CD4-positive, alpha-beta T cell treated with Interferon gamma for 1 hour (primary cell): ENCODE measurements around the gene NR2F1.

ENCODE experiments used
- DNase-seq: peaks from one replicate; pipeline ENCODE4 v3.0.0-alpha.2; 2020

Gene NR2F1

DNA sequence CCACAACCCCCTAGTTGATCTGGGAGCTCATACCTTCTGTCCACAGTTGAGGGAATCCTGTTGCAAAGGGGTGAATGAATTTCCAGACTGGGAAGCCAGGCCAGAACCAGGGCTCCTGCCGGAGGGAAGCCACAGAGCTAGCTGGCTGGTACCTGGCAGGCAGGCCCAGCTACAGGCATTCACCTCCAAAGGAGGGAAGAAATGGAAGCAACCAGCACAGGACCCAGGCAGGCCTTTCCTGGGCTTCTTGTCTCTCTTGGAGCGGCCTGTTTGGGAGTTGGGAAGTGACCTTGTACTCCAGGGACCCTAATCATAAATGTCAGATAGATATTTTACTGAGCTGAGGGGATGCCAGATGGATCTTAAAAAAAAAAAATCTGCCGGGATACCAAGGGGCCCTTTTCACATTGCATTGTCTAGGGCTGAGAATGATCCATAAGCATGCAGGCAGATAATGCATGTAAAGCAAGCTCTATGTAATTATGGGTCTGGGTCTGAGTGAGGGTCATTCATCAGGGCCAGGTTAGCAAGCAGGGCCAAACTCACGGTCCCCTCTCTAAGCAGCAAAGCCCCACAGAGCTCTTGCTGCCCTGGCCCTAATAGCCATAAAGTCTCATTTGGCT lies 8.4 kb downstream of the NR2F1 start:
- DNase-seq, result no peak

DNA sequence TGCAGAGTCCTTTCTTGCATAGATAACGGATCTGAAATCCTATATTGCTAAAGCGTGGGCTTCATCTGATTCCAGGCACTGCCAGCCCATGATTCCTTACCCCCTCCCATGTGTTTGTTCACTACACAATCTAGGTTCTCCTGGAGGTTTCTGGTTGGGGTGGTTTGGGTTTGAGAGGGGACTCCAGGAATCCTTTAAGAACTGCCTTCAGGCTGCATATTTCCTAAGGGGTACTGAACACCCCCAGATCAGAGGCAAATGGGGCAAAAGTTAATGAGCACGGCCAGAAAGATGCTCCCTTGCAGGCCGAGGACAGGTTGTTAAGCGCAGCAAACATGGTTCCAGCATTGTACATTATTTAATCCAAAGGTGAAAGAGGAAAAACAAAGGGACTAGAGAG lies 9.9 kb downstream of the NR2F1 start:
- DNase-seq, result no peak

DNA sequence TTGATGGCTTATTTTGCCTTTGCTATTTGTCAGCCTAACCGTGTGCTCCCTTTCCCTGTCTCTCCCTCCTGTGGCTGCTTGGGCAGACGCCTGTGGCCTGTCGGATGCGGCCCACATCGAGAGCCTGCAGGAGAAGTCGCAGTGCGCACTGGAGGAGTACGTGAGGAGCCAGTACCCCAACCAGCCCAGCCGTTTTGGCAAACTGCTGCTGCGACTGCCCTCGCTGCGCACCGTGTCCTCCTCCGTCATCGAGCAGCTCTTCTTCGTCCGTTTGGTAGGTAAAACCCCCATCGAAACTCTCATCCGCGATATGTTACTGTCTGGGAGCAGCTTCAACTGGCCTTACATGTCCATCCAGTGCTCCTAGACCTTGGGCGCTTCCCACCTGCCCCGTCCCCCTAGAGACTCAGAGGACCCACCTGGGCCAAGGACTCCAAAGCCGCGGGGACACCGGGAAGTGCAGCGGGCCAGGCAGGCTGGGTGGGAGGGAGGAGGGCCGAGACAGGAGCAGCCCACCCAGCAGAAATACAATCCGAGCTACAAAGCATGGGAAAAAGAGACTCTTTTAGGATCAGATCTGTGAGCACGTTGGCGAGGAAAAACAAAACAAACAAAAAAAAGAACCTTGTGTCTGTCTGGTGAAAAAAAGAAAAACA lies 10.6 kb downstream of the NR2F1 start:
- DNase-seq, result no peak

DNA sequence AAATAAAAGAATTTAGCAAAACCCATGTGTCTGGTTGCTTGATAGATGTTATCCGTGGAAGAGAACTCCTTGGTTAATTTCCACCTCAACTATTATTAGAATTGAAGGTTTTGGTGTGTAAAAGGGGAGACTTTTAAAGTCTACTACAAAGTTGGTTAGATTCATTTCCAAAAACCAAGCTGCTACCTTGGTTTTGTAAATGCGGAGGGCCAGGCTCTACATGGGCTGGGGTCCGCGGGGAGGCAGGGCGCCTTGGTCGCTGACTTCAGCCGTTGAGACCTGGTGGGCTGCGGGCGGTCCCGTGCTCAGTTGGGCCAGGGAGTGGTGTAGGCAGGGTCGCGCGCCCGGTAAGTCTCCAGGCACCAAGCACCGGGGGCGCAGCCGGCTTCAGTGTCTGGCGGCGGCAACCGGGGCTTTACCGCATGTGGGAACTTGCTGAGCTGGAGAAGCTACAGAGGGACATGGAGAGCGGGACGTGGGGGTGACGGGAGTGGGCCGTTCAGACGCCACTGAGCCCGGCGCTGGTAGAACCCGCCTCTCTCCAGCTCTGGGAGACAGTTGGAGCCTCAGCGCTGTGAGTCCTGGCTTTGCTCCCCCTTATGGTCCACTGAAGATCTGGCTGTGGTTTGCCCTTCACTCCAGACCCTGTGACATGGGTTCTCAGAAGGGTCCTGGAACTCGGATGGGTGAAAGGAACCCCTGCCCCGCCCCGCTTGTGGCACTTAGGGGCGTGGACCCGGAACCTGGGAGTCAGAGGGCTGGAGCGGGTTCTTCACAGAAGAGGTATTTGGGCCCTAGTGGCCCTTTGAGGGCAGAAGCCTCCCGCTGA lies 11.8 kb downstream of the NR2F1 start:
- DNase-seq, result no peak

DNA sequence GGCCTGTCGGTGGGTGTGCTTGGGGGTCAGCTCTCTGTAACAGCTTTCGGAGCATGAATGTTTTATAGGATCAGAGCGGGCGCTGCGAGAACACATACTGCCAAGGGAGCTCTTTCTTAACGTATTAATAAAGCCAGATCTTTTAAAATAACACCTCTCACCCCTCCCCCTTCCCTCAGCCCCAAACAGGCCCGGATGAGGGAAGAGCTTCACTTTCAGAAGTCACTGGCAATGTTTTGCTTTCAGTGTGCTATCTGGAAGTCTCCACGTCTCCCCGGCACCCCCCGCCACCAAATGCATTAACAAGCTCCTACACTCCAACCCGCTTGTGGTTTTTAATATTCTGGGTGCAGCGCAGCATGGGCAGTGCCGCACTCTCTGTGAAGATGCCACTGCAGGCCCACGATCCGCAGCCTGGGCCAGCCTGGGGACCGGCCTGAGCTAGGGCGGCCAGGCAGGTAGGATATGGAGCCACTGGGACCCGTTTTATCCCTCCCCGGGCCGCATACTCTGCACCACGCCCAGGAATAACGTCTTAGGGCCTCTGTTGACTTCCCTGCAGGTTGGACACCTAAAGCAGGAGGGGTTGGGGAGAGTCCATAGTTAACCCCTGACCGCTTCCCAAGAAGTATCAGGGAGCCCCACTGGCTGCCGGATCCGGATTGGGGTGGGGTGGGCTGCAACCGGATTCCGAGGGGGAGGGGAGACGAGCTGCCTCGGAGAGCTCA lies 12.6 kb downstream of the NR2F1 start:
- DNase-seq, result no peak

DNA sequence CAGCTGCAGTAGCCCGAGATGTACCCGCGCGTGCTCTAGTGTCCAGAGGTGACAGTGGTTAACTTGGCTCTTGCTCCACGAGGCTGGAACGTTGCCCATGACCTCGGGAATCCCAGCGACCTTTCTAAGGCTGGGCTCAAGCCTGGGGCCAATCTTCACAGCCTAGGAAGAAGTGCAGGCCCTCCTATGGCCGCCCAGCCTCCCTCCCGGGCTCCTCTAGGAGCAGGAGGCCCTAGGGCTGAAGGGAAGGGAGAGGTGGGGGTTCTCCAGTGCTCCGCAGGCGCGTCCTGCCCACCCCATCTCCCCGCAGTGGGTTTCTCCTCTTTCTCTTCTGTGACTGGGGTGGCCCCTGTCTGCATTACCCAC lies 13.3 kb downstream of the NR2F1 start:
- DNase-seq, result no peak

DNA sequence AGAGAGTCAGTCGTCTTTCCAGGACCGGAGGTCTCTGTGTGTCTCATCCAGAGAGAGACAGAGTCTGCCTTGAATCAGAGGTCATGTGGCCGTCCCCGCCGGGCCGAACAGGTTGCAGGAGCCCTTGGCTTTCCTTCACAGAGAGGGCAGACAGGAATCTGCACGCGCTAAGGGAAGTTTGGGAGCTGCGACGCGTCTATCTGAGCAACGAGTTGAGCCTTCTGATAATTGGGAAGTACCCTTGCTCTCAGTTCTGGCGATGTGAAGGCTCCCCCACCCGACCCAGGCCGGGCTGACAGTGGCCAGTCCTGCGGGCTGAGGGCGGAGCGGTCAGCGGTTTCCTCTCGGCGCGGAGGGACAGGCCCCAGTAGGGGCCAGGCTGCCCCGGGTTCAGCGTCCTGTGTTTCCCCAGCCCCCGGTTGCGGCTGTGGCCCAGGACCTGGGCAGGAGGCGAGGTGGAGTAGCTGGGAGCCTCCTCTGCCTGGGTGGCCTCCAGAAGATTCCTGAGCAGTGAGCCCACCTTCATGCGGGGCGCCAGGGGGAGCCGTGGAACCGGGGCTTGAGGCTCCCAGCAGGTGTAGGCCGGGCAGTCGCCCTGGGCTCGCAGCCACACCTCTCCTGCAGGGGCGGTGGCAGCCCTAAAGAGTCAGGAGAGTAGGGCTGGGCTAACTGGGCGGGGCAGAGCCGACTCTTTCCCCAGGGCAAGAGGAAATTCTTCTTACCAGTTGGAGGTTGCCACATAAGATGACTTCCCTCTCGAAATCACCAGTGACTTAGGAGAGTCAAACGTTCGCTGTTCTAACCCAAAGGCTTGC lies 13.9 kb downstream of the NR2F1 start:
- DNase-seq, result no peak

DNA sequence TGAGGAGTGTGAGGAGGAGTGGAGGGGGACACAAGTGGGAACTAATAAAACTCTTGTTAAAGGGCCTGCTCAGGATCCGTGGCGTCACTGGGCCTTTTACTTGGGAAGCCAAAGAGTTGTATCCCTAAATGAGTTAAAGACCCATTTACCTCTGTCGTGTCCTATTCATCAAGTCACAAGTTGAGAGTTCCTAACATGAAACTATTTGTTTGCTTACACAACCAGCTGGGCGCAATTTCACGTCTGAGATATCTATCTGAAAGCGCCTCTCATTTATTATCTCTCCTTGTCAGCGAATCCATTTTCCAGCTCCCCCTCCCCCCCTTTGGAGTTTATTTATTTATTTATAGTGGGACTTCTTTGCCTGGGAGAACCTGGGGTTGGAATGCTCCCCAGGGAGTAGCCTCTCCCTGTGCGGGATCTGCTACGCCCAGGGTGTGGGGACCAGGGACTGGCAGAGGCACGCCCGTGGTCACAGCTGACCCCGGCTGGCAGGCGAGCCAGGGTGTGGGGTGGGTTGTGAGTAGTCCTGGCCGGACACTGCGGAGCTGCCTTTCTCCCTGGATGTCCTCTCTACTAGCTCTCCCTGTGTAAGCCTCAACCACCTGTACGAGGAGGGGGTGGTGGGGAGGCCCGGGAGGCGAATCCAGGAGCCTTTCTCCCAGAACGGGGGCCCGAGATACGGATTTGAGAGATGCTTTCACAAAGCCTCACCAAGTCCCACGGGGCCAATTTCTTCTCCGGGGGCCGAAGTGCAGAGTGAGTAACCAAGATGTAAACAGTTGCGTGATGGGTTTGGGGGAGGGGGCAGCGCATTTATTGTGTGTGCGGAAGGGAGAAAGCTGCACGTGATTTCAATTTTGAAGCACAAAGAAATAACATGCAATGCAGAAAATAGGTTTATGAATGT lies 15.3 kb downstream of the NR2F1 start:
- no peak for DNase-seq

DNA sequence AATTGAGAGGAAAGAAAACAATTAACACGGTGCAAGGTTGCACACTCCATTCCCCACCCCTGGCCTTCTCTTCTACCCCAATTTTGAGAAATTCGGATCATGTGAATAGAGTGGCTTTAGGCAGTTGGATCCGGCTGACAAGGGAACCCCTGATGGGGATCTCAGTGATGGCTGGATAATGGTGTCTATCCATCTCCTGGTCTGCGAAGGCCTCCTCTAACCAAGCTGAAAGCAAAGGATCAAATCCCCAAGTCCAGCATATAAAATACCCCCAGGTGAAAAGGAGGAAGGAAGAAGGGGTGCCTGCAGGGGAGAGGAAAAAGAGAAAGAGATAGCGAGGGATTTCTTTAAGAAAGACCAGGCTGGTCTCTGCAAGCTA lies 16.0 kb downstream of the NR2F1 start:
- DNase-seq, result no peak

DNA sequence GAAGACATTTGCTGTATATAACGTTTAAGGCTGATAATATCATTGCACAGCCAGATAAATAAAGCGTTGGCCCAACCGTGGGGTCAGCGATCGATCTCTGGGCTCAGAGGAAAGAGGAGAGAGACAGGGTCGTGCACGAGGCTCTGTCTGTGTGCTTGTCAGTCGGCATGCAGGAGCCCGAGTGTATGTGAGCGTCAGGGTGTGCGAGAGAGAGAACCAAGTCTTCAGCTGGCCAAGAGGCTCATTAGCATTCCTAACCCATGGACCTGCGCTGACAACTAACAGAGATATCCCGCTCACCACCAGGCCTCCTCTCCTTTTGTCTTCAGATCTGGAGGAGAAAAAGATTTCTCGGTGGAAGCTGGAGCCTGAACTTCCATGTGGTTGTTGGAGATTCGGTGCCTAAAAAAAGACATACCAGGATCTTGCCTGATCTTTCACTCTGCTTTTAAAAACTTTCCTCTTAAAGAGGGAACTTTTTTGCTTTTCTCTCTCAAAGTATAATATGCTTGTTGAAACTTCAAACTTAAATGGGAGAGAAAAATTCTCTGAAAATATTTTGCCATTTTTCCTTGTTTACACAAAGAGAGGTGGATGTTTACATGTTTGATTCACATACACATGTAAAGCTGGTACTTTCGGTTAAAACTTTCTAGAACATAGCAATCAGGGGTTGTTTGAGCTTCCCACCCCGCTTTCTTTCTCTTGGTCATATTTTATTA lies 16.5 kb downstream of the NR2F1 start:
- DNase-seq, result no peak

DNA sequence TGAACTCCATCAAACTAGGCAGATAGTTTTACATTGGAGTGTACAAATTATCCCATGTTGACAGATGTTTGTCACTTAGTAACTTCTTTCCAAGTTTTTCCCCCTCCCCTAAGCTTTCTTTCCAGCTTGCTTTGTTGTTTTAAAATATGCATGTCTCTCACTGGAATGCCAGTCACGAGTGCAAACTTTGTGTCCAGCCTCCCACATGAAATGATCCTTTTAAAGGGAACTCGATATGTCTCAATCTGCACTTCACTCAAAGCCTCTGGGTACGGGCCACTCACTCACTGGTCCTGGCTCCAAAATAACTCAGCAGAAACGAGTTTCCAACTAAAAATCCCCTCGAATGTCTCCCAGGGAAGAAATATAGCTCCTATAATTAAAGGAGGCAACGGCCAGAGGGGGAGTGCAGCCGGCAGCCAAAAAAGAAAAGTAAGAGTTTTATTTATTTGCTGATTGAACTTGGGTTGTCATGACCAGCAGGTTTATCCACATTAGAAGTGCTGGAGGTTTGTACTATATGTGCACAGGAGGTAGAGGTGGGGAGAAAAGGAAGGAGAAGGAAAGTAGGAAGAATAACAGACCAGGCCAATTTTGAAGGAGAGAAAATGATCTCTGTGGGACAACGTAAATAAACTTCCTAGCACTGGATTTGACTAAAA lies 17.5 kb downstream of the NR2F1 start:
- no peak for DNase-seq

DNA sequence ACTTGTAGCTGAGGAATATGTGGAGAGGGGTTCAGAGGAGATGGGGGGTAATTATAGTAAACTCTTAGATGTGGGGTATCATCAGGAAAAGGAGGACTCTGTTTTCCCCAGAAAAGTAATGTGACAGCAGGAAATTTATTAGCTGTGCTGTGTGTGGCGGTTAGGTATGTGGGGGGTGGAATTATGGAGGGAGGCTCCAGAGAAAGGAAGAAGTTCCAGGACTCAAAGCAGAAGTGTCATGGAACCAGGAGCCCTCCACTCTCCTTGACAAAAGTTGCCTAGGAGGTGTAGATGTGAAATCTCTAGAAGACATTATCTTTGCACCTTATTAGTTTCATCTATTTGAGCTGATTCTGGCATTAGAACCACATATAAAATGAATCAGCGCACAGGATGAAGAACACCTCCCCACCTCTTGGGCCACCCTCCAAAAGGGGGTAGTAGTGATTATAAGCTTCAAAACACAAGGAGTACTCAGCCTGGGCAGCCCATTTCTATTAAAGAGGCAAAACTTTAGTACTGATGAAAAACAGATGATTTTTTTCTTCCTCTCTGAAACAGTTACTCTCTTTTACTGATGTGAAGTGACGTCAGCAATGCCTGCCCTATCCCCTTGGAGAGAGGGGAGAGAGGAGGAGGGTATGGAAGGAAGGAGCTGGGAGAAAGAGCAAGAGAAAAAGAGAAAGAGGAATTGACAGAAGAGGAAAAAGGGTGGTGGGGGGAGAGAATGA lies 18.2 kb downstream of the NR2F1 start:
- DNase-seq, result no peak

DNA sequence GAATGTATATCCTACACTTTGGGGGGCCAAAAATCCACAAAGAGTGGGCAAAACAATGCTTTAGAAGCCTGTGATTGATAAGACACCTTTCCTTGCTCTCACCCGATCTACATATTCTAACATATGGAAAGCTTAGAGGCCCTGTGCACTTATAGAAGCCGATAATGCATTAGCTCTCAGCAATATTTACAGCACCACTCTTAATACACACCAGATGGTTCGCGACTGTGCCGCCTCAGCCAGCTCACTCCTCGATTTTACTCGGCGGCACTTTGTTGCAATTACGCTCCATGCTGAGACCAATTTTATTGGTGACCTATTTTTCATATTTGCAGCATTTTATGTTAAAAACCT lies 18.8 kb downstream of the NR2F1 start:
- DNase-seq, result no peak

DNA sequence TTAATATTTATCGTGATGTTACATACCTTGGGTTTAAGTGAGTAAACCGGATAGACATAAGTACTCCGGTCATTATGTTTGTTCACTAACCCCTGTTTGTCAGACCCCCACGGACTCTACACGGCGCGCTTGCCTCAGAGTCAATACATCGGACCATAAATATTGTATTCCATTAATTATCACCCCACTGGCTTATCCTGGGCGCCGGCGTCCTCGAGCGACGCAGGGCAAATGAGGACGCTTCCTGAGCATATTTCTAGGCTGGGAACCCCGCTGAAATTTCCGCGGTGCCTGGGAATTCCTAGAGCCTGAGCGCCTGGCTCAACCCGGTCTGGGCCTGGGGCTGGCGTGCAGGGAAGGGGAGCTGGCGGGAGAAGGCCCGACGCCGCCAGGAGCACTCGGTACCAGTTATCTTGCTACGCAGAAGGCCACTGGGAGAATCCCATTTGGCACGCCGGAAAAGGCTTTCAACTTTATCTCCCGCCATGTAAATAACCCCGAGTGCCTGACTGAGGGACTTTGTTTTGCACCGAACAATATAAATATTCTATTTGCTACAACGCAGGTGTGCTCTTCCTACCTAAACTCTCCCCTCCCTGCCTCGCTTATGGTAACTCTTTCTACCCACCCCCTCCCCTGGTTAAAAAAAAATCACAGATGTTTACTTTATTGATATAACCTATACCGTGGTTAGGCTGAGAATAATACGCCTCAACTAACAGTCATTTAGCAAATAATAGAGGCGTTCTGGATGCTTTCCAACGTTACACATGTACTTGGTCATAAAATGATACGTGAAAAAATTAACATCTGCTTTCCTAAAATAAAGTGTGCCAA lies 19.4 kb downstream of the NR2F1 start:
- DNase-seq, result no peak

DNA sequence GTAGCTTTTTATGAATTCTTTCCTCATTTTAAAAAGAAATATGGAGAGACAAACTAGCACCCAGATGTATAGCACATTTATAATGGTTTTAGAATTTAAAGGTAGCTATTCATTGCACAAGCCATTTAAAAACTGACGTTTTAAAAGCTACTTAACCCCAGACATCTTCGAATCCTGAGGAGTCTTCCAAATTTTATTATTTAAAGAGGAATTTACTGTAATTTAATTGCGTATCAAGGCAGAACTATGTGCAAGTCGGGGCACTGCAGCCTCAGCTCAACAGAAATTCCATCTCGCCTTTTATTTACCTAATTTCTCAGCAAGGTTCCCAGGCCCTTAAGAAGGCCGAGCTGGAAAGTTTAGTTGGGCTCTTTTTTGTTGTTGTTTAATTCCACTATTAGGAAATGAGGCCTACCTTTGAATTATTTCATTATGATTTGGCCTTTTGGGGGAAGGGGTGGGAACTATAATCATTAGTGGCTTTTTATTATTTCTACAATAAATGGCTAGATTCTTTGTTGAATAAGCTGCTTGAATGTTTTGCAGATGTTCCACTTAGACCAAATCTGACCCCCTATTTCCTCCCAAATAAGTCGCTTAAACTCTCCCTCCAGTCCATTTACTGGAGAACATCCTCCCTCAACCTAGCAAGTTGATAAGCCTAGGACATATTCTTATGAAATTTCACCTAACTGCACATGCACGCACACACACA lies 20.2 kb downstream of the NR2F1 start:
- DNase-seq, result no peak

DNA sequence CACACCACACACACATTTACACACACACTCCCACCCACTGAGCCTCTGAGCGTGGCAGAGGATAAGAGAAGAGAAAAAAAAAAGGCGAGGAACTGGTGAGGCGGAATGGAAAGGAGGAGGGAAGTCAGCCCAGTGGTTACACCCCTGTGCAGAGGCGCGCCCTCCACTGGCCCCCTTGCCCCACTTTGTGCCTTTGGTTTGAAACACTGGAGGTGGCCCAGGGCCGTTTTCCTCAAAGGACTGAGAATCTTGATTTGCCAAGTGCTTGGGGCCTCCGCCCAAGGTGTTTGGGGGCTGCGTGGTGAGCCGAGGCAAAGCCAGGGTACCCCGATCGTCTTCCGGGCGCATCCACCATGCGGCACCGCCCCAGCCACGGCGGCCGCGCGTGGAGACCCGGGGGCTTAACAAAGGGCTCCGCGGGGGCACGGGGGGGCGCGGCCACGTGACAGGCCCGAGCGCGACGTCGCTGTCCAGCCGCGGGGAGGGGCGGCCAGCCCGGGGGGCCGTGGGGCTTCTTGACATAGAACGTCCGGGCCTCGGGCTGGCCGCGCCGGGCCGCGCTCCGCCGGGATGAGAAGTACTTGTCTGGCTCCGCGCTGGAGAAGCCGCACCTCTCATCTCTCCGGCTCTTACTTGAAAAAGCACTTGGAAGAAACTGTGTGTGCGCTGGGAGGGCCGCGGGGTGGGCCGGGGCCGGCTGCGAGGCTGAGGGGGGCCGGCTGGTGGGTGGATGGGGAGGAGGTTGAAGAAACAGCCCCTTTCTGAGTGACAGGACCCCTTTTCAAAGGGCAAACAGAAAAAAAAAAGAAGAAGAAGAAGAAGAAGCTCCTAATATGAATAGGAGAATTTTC lies 21.0 kb downstream of the NR2F1 start:
- no peak for DNase-seq
